Measurements from ENCODE around the gene BICDL1.
"Not testable (repeated sequence)": the region's sequence is repeated elsewhere in the genome, so short reads cannot be mapped to it uniquely, and the experiment has no call there.

The BICDL1 gene, protein sequence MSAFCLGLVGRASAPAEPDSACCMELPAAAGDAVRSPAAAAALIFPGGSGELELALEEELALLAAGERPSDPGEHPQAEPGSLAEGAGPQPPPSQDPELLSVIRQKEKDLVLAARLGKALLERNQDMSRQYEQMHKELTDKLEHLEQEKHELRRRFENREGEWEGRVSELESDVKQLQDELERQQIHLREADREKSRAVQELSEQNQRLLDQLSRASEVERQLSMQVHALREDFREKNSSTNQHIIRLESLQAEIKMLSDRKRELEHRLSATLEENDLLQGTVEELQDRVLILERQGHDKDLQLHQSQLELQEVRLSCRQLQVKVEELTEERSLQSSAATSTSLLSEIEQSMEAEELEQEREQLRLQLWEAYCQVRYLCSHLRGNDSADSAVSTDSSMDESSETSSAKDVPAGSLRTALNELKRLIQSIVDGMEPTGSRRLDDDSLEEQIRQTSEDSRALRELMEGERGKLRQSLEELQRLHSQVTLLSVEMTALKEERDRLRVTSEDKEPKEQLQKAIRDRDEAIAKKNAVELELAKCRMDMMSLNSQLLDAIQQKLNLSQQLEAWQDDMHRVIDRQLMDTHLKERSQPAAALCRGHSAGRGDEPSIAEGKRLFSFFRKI

DNA sequence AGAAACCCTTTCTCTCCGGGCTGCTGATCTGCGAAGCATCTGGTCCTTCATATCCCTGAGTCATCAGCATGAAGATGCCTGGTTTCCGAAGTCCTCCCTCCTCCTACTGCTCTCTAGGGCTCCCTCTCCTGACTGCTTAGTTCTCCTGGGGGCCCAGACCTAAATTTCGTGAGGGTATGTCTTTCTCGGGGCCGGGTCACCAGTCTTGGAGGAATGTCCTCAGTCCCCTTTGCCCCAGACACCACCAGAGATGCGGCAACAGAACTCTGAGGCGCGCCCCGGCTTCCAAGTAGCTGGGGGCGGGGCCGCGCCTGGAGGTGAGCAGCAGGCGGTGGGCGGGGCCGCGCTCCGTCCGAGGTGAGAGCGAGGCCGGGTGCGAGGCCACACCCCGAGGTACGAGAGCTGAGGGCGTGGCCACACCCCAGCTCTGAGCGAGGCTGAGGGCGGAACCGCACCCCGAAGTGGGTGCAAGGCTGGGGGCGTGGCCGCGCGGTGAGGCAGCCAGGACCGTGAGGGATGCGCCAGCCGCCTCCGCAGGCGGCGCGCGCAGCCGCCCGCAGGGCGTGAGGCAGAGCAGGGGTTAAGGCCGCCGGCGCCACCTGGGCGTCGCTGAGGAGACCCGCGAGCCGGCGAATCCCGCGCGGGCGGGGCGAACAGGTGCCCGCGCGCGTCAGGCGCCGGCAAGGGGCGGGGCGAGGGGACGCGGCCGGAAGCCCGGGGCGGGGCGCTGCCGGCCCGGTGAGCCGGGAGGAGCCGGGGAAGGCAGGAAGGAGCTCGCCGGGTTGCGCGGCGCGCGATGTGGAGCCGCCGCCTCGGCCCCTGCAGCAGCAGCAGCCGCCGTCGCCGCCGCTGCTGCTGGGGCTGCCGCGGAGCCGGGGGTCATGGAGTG is at the start of gene BICDL1:
BICDL1 (plus strand) TSS at position 765 of the 889 bp plus-strand sequence. CDS start 633 bp downstream, outside the sequence.
- peak; percentile 88 for DNase-seq

DNA sequence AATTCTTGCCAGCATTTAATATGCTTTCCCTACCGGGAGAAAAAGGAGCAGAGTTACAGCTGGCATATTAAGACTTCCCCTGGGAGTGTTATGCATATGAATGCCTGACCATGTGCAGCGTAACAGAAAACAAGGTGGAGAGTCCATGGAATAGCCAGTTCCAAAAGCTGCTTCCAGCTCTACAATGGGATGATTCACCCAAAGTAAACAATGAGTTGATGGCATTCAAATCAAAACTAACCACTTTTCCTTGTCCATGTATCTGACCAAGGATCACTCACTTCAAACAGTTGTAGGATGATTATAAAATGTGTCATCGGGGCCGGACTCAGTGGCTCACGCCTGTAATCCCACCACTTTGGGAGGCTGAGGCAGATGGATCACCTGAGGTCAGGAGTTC is 48.1 kb upstream of the BICDL1 start:
- peak; percentile 47 for DNase-seq

DNA sequence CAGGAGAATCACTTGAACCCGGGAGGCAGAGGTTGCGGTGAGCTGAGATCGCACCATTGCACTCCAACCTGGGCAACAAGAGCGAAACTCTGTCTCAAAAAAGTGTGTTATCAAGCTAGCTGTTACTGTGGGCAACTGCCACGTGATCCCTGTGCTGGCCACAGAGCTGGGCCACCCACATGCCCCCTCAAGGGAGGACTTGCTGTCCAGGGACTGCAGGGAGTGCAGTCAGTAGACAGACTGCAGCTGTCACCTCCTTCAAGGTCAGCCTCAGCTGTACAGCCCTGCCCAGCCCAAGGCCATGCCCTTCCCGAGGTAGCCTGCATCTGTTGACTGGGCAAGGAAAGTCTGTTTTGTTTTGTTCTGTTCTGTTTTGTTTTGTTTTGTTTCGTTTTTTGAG is 46.6 kb upstream of the BICDL1 start:
- DNase-seq = no peak

DNA sequence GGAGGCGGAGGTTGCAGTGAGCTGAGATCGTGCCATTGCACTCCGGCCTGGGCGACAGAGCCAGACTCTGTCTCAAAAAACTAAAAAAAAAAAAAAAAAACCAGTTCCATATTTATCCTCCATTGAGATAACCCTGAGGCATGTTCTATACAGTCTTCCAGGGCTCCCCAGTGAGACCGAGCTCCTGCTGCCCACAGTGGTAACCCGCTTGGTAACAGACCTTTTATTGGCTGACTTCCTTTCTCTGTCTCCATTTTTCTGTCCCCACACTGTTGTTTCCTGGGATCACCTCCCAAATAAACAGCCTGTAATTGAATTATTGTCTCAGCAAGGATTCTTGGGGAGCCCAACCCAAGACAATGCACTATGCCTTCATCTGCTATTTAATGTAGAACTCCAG is 42.8 kb upstream of the BICDL1 start:
- DNase-seq = no peak

DNA sequence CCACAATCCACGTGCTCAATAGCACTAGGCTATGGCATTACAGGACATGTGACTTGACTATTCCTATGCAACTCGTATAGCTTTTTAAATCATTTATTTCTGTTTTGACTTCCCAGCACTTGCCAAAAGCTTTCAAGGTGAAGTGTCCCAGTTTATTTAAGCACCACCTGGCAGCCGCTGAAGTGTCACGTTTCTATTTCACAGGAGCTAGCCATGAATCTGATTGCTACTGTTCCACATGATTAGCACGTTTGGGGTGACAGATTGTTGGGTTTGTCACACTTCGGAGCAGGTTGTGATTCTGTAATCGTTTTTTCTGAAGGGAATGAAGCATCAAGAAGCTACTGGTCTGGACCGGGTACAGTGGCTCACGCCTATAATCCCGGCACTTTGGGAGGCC is 39.9 kb upstream of the BICDL1 start:
- DNase-seq = peak; percentile 95

DNA sequence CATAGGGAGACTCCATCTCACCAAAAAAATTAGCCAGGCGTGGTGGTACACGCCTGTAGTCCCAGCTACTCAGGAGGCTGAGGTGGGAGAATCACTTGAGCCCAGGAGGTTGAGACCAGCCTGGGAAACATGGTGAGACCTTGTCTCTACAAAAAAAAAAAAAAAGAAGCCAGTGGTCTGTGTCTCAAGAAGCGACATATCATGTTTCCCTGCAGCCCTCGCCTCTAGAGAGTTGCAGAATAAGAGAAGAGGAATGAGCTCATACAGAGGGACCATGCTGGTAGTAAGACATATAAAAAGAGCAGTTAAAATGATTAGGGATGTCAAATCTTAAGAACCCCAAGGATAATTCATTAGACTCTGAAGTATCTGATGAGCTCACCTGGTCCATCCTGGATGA is 39.4 kb upstream of the BICDL1 start:
- peak; percentile 80 for DNase-seq

DNA sequence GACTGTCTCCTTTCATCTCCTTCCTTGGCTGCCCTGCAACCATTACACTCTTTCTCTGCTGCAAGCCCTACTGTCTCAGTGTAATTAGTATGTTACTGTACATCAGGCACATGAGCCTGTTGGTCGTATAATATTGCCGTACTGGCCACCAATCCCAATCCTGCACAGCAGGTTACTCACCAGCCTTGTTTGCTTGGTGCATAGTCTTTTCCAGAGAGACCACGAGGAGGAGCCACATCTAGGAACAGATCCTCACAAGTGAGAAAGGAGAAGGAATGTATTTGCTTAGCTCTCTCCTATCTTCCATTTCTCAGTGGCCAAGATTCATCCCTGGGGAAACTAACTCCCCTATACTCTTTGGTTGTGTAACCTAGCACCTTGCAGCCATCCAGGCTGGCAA is 33.0 kb upstream of the BICDL1 start:
- no peak for DNase-seq

DNA sequence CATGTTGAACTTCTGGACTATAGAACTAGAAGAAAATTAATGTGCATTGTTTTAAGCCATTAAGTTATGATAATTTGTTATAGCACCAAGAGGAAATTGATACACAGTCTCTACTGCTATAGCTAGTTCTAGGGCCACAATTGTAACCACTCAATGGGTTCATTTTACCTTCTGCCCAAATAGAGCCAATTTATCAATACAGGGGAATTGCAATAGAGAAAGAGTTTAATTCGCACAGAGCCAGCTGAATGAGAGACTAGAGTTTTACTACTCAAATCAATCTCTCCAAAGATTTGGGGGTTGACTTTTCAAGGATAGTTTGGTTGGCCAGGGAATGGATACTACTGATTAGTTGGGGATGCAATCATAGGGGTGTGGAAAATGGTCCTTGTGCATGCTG is 31.9 kb upstream of the BICDL1 start:
- DNase-seq = no peak

DNA sequence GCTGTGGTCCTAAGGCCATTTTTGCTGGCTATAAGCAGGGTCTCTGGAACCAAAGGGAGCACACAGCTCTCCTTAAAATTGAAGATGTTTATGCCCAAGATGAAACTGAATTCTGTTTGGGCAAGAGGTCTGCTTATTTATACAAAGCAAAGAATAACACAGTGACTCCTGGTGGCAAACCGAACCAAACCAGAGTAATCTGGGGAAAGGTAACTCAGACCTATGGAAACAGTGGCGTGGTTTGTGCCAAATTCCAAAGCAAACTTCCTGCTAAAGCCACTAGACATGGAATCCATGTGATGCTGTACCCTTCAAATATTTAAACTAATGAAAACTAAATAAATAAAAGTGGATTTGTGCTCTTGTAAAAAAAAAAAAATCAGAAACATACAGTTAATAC is 29.6 kb upstream of the BICDL1 start:
- DNase-seq = no peak

DNA sequence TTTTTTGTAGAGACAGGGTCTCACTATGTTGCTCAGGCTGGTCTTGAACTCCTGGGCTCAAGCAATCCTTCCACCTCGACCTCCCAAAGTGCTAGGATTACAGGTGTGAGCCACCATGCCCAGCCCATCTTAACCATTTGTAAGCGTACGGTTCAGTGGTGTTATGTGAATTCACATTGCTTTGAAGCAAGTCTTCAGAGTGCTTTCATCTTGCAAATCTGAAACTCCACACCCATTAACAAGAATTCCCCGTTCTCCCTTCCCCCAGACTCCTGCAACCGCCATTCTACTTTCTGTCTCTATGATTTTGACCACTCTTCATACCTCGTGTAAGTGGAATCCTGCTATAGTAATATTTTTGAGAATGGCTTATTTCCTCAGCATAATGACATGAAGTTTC is 24.9 kb upstream of the BICDL1 start:
- DNase-seq = no peak

DNA sequence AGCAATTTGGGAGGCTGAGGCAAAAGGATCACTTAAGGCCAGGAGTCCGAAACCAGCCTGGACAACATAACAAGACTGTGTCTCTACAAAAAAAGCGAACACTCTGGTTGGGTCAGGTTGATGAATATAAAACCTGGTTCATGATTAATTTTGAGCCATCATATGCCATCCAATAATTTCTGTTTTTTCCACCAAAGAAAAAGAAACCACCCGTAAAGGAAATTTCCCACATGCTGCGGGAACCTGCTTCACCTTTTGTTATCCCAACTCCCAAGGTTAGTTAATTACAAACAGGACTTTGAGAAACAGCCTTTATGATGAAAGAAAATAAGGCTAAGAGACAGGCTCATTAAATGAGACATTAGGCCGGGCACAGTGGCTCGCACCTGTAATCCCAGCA is 24.1 kb upstream of the BICDL1 start:
- no peak for DNase-seq

DNA sequence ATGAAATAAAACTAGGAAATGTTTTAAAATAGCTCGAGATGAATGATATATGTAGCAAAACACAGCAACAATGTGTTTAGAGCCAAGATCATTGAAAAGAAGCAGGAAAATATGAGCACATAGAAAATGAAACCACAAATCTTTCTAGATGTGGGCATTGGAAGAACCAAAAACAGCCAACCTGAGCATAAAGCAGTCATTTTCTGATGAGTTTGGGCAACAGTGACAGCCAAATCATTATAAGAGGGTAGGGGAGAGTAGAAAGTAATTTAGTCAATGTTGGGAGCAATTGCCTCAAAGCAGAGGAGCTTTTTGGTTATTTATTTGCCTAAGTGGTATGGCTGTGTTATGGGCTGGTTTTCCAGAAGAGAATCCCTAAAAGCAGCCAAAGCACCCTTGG is 8.8 kb upstream of the BICDL1 start:
- DNase-seq = no peak

DNA sequence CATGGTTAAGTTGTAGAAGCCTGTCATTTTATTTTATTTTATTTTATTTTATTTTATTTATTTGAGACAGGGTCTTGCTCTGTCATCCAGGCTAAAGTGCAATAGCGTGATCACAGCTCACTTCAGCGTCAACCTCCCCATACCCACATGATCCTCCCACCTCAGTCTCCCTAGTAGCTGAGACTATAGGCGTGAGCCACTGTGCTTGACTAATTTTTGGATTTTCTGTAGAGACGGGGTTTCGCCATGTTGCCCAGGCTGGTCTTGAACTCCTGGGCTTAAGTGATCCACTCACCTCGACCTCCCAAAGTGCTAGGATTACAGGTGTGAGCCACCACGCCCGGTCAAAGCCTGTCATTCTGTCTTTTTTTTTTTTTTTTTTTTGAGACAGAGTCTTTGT is 8.3 kb upstream of the BICDL1 start:
- not testable (repeated sequence) for DNase-seq

DNA sequence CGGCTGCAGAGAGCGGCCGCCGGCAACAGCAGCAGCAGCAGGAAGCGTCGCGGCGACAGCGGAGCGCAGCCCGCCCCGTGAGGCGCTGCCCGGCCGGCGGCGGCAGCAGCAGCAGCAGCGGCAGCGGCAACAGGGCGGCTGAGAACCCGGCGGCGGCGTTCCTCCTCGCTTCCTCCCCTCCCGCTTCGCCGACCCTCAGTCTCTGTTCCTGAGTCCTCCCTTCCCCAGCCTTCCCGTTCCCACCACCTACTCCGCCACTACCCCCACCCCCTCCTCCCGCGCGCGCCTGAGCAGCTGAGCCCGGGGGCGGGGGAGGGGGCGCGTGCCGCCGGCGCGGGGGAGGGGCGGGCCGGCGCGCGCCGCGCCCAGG is 310 bp downstream of the BICDL1 start:
- no peak for DNase-seq

DNA sequence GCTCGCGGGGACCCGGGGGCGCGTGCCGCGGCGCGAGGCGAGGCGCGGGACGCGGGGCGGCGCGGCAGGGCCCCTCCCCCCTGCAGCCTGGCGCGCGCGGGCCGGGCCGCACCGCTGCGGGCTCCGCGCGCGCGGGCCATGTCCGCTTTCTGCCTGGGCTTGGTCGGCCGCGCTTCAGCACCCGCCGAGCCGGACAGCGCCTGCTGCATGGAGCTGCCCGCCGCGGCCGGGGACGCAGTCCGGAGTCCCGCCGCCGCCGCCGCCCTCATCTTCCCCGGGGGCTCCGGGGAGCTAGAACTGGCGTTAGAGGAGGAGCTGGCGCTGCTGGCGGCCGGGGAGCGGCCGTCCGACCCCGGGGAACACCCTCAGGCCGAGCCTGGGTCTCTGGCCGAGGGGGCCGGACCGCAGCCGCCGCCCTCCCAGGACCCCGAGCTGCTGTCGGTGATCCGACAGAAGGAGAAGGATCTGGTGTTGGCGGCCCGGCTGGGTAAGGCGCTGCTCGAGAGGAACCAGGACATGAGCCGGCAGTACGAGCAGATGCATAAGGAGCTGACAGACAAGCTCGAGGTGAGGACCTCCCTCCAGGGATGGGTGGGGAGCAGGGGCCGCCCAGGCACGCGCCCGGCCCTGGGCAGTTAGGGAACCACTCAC is 820 bp downstream of the BICDL1 start:
- no peak for DNase-seq

DNA sequence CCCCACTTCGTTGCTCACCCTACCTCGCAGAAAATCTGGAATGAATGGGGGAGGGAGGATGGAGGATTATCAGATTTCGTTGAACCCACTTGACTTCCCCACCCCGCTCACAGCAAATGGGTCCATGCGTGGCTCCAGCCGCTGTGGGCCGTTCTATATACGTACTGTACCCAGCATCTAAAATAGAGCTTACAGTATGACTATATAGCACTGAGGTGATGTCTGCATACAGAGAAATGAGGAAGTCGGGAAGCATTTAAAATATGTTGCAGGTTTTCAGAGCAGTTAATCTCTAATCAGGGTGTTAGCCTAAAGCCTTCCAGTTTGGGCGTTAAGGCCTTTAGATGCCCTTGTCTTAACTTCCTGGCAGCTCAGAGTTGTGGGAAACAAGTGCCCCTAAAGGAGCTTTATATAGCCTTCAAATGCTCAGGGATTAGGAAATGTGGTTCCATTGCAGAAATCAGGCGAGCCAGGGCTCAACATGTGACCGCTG is 1.4 kb downstream of the BICDL1 start:
- DNase-seq = no peak

DNA sequence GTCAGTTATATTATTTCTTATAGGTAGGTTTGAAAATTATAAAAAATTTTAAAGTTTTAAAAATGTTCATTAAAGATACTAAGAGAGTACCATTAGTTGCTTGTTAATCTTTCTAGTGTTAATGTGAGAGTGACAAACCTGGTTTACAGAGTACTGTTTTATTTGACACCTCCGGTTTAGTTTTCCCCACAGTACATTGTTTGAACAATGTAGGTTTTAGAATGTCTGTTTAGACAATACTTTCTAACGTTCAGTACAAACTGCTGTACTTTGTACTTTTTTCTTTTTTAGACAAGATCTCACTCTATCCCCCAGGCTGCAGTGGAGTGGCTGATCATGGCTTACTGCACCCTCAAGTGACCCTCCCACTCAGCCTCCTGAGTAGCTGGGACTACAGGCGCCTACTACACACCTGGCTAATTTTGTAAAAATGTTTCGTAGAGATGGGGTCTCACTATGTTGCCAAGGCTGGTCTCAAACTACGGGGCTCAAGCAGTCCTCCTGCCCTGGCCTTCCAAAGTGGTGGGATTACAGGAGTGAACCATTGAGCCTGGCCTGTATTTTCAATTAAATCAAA is 3.2 kb downstream of the BICDL1 start:
- DNase-seq = no peak

DNA sequence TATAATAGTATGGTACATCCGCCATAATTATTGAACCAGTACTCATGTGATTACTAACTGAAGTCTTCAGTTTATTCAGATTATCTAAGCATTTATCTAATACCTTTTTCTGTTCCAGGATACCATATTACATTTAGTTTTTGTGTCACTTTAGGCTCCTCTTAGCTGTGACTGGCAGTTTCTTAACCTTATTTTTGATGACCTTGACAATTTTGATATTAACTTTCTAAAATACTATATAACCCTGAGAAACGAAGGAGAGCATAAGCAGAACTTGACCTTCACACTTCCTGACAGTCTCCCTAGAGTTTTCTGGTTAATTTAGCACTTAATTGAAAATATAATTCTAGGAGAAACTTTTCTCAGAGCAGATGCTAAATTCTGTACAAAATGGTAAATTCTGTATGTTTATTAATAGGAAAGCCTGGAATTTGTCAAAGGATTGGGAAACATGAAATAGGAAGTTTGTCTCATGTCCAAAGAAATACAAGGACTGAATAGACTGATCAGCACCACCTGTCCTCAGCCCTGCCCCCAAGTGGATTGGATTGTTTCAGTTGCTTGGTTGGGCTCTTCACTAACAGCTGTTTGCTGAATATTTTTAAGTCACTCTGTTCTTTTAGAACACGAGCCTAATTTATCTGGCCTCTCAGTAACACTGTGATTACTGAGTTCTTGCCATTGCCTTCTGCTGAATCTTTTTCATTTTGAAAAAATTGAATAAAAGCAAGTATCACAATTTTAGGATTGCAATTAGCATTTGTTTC is 6.0 kb downstream of the BICDL1 start:
- no peak for DNase-seq

DNA sequence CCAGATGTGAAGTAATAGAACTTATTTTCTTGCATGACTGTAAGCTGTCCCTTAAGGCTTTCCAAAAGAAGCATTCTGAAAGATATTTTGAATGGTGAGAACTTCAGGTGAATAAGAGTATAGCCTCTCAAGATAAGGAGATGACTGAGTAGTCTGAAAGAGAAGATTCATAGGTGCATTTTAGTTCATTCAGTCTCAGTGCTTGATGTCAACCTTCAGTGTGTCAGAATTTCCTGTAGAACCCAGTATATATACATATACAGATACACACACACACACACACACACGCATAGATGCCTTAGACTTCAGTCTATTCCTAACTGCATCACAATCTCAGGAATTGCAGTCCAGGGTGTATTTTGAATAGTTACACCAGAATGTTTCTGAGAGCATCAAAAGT is 7.4 kb downstream of the BICDL1 start:
- no peak for DNase-seq

DNA sequence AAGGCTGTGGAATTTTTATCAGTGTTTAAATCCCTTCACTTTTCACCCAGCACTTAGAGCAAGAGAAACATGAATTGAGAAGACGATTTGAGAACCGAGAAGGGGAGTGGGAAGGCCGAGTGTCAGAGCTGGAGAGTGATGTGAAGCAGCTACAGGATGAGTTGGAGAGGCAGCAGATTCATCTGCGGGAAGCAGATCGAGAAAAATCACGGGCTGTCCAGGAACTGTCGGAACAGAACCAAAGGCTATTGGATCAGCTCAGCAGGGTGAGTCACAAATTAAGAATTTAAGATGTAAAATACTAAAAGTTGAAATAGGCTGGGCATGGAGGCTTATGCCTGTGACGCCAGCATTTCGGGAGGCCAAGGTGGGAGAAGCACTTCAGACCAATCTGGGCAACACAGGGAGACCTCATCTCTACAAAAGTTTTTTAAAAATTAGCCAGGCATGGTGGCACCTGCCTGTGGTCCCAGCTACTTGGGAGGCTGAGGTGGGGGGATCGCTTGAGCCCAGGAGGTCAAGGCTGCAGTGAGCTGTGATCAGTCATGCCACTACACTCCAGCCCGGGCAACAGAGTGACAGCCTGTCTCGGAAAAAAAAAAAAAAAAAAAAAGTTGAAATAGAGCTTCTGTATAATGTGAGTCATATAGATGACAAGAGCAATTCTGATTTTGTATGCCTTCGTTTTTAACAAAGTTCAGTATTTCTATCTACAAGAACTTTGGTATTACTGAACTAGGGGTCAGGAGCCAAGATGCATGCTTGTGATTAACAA is 9.6 kb downstream of the BICDL1 start:
- no peak for DNase-seq

DNA sequence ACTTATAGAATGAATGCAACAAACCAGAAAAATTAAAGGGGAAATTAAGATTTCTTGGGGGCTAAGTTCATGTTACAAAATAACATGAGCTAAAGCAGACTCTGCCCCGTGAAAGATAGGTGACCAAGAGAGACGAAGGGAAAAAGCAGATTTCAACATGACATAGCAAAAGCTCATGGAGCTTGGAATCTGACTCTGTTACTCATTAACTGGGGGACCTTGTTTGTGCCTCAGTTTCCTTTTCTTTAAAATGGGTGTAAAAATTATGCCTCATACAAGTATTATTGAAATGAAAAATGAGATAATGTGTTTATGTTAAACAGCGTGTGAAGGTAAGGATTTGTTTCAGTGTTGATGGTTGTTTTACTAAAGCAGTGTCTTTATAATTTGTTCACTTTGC is 11.5 kb downstream of the BICDL1 start:
- no peak for DNase-seq

Data from NCI-H187 treated with DMSO at 0.1 percent for 48 hours (cell line).